ENCODE data around the gene TRAF3. TPM values are rescaled to one million over a fixed set of nuclear protein-coding genes. Genes with fewer than 3 reads are reported as not detected.
"Not testable (repeated sequence)": the region's sequence is repeated elsewhere in the genome, so short reads cannot be mapped to it uniquely, and the experiment has no call there.

Gene TRAF3
- total RNA-seq, 2 experiments from 2014 or later = 39.1 to 40.2 TPM

GRCh38 chr14:102891556-102891955, 114.3 kb downstream of the TRAF3 start:
- Mint-ChIP-seq H3K27ac (no peak overlapping the region), H3K27me3 (no peaks in the 10 kb centered on the region), H3K9me3 (no peaks in the 10 kb centered on the region), H3K4me3 (no peak overlapping the region), H3K4me1 (ENCODE audit: low read depth) (peaks cover 3% of the 10 kb centered on the region), H3K36me3 (ENCODE audit: low read depth) (peaks cover 31% of the 10 kb centered on the region)
- ATAC-seq (no peak), DNase-seq (no peak)
- ChIA-PET POLR2A (no interaction called here), CTCF (no interaction called here)
- TF ChIP-seq CTCF (IDR thresholded peaks at IDR 0.05) = no peak
- intact Hi-C loops (cut with micrococcal nuclease) = no loop called here

GRCh38 chr14:102892651-102893050, 115.4 kb downstream of the TRAF3 start:
- H3K9me3 Mint-ChIP-seq = no peaks in the 10 kb centered on the region
- H3K27me3 Mint-ChIP-seq = no peaks in the 10 kb centered on the region
- DNase-seq (no peak), ATAC-seq (no peak)
- H3K4me3 Mint-ChIP-seq = no peak overlapping the region
- ChIA-PET POLR2A (no interaction called here), CTCF (no interaction called here)
- peaks cover 26% of the 10 kb centered on the region for H3K36me3 Mint-ChIP-seq (ENCODE audit: low read depth)
- intact Hi-C loops (cut with micrococcal nuclease) = no loop called here
- H3K4me1 Mint-ChIP-seq (ENCODE audit: low read depth) = peaks cover 3% of the 10 kb centered on the region
- no peak for TF ChIP-seq CTCF (IDR thresholded peaks at IDR 0.05)
- no peak overlapping the region for H3K27ac Mint-ChIP-seq

GRCh38 chr14:102893452-102893851, 116.2 kb downstream of the TRAF3 start:
- no peaks in the 10 kb centered on the region for H3K27me3 Mint-ChIP-seq
- DNase-seq (no peak), ATAC-seq (no peak)
- CTCF ChIA-PET = no interaction called here
- no peaks in the 10 kb centered on the region for H3K9me3 Mint-ChIP-seq
- intact Hi-C loops (cut with micrococcal nuclease) = no loop called here
- H3K4me3 Mint-ChIP-seq = no peak overlapping the region
- H3K4me1 Mint-ChIP-seq (ENCODE audit: low read depth) = peaks cover 4% of the 10 kb centered on the region
- H3K27ac Mint-ChIP-seq = no peak overlapping the region
- POLR2A ChIA-PET = no interaction called here
- no peak for TF ChIP-seq CTCF (IDR thresholded peaks at IDR 0.05)
- peaks cover 26% of the 10 kb centered on the region for H3K36me3 Mint-ChIP-seq (ENCODE audit: low read depth)

GRCh38 chr14:102896735-102897134, 119.5 kb downstream of the TRAF3 start:
- intact Hi-C loops (cut with micrococcal nuclease); H3K9me3 Mint-ChIP-seq; CTCF ChIA-PET; H3K27me3 Mint-ChIP-seq; H3K4me3 Mint-ChIP-seq; H3K27ac Mint-ChIP-seq; DNase-seq; ATAC-seq: not testable (repeated sequence)
- POLR2A ChIA-PET = interaction anchor here (1.0 kb wide), 1 partner anchor 19 kb away, joined by 3 read pairs; no protein-coding TSS in a partner anchor
- Mint-ChIP-seq H3K36me3 (ENCODE audit: low read depth) (peaks cover 34% of the 10 kb centered on the region), H3K4me1 (ENCODE audit: low read depth) (peaks cover 22% of the 10 kb centered on the region)

GRCh38 chr14:102897299-102898027, 120.2 kb downstream of the TRAF3 start:
- Mint-ChIP-seq H3K27me3 (no peaks in the 10 kb centered on the region), H3K36me3 (ENCODE audit: low read depth) (peaks cover 33% of the 10 kb centered on the region), H3K4me3 (no peak overlapping the region), H3K9me3 (no peaks in the 10 kb centered on the region), H3K4me1 (ENCODE audit: low read depth) (peaks cover 24% of the 10 kb centered on the region), H3K27ac (no peak overlapping the region)
- ChIA-PET CTCF (interaction anchor here (0.8 kb wide), 1 partner anchor 204 kb away, joined by 4 read pairs; no protein-coding TSS in a partner anchor), POLR2A (interaction anchor here (1.0 kb wide), 1 partner anchor 18 kb away, joined by 3 read pairs; no protein-coding TSS in a partner anchor)
- ATAC-seq (no peak), DNase-seq (no peak)
- intact Hi-C loops (cut with micrococcal nuclease) = no loop called here
- no peak for TF ChIP-seq CTCF (IDR thresholded peaks at IDR 0.05)
